Activated B cell treated with CpG ODN at 0.5 μM for 24 hours (primary cell): ENCODE data around the gene SH3PXD2B. TPM values are rescaled to one million over a fixed set of nuclear protein-coding genes. Genes with fewer than 3 reads are reported as not detected.

Experiments used
- ATAC-seq: fragments of 200-7000 bp; cut with Tn5 transposase; one replicate; pipeline ENCODE4 v1.10.0; 2021; ENCODE audit warnings: low read depth, mild to moderate bottlenecking, moderate library complexity
- CTCF ChIA-PET: fragments of 350-600 bp; sonication (Branson Sonifier 250); formaldehyde crosslinking; loops from one replicate; lab custom pipeline; 2021; ENCODE audit warnings: antibody characterized with exemption; lab: Charles Lee
- POLR2A ChIA-PET: fragments of 350-600 bp; sonication (Branson Sonifier 250); formaldehyde crosslinking; loops from one replicate; lab custom pipeline; 2021; ENCODE audit warnings: antibody characterized with exemption; lab: Charles Lee
- DNase-seq: peaks from one replicate; pipeline ENCODE4 v3.0.0; 2022
- H3K27ac Mint-ChIP-seq: one replicate; pipeline ENCODE4 v1.8.0; 2020; ENCODE audit warnings: mixed read lengths
- H3K27me3 Mint-ChIP-seq: one replicate; pipeline ENCODE4 v1.8.0; 2021; ENCODE audit warnings: mixed read lengths
- H3K36me3 Mint-ChIP-seq: one replicate; pipeline ENCODE4 v1.8.0; 2021; ENCODE audit warnings: low read depth, mixed read lengths
- H3K4me1 Mint-ChIP-seq: one replicate; pipeline ENCODE4 v1.8.0; 2021; ENCODE audit warnings: mixed read lengths
- H3K4me3 Mint-ChIP-seq: one replicate; pipeline ENCODE4 v1.8.0; 2020; ENCODE audit warnings: mild to moderate bottlenecking, mixed read lengths
- H3K9me3 Mint-ChIP-seq: one replicate; pipeline ENCODE4 v1.8.0; 2020; ENCODE audit warnings: mixed read lengths
- CTCF ChIP-seq: fragments of 200-600 bp; IDR thresholded peaks from one replicate; pipeline ENCODE4 v1.8.0; 2022; ENCODE audit warnings: antibody characterized with exemption, mild to moderate bottlenecking
- intact Hi-C: fragments of 100-400 bp; cut with micrococcal nuclease; formaldehyde crosslinking; loops from one replicate; pipeline ENCODE4 v1.15.1; 2024
- total RNA-seq: library from RNA; stranded (reverse); gene quantifications from 2 replicates; pipeline ENCODE4 v1.2.3, GENCODE V29; 2022

SH3PXD2B gene
- total RNA-seq, 1 donor from 2014 or later: 0.02 TPM

DNA sequence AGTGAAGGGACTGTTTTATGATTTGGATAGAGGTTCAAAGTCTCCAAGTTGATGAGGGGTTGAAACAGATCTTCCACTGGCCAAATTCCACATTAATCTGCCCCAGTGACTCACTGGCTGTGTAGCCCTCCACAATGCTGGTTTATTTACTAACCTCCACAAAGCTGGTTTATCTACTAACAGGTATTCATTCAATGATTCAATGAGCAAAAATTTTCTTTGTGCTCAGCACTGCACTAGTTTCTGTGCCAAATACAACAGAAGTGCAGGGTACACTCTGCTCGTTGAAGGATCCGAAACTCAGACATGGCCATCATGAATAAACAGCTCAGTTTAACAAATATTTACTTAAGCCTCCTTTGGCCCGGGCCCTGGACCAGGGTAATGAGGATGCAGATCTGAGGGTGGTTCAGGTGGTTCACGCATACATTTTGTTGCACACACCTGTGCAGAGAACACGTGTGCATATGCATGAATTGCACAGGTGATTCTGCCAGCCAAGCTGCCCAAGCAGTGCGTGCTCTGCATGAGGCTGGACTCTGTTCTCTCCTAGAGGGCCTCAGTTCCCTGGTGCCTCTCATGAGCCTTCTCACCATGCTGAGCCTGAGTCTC, 71.0 kb downstream of the SH3PXD2B start:
- Mint-ChIP-seq H3K4me3 (no peak overlapping the region), H3K4me1 (no peaks in the 10 kb centered on the region), H3K36me3 (no peaks in the 10 kb centered on the region), H3K9me3 (no peaks in the 10 kb centered on the region), H3K27me3 (no peaks in the 10 kb centered on the region), H3K27ac (no peak overlapping the region)
- DNase-seq: no peak
- POLR2A ChIA-PET: no interaction called here
- no peak for TF ChIP-seq CTCF
- no peak for ATAC-seq
- intact Hi-C loops: no loop called here
- CTCF ChIA-PET: no interaction called here

DNA sequence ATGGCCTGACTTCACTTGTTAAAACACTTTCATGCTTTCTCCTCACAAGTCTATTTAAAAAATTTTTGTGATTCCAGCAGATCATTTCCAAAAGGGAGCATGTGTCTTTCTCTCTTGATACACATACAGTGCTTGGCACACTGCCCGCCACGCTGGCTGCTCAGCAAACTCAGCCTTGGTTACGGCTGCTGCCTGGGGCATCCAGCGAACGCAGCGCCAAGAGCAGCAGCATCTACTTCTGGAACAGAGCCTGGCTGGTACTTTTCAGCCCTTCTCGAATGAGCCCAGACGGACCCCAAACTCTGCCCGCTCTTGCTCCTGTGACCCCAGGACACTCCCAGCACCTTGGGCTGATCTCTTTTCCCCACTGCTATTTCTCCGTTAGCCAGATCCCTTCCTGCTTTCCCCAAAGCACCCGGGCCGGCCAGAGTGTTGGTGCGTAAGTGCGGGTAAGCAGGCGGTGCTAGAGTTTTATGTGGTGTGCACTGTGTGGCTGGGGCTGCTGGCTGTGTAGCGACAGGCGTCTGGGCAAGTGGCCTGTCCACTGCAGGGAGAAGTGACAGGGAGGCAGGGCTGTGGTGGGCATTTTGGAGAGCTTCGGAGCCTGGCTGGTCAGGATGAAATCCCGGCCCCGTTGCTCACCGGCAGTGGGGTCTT, 73.2 kb downstream of the SH3PXD2B start:
- no peak overlapping the region for H3K4me3 Mint-ChIP-seq
- H3K36me3 Mint-ChIP-seq: no peaks in the 10 kb centered on the region
- TF ChIP-seq CTCF: no peak
- POLR2A ChIA-PET: no interaction called here
- CTCF ChIA-PET: no interaction called here
- DNase-seq (no peak), ATAC-seq (no peak)
- no peaks in the 10 kb centered on the region for H3K9me3 Mint-ChIP-seq
- no peaks in the 10 kb centered on the region for H3K4me1 Mint-ChIP-seq
- peaks cover 6% of the 10 kb centered on the region for H3K27me3 Mint-ChIP-seq
- H3K27ac Mint-ChIP-seq: no peak overlapping the region
- intact Hi-C loops: no loop called here

- Mint-ChIP-seq H3K4me1 (no peaks in the 10 kb centered on the region), H3K27ac (no peak overlapping the region), H3K36me3 (no peaks in the 10 kb centered on the region), H3K4me3 (no peak overlapping the region), H3K9me3 (no peaks in the 10 kb centered on the region), H3K27me3 (peaks cover 6% of the 10 kb centered on the region)
- DNase-seq (no peak), ATAC-seq (no peak)
- intact Hi-C loops: no loop called here
- ChIA-PET POLR2A (no interaction called here), CTCF (no interaction called here)
- no peak for TF ChIP-seq CTCF
Measured at GRCh38 chr5:172380301-172380986, 73.9 kb downstream of the SH3PXD2B start.

GRCh38 chr5:172379481-172379880, 74.8 kb downstream of the SH3PXD2B start:
- POLR2A ChIA-PET: no interaction called here
- Mint-ChIP-seq H3K27me3 (peaks cover 6% of the 10 kb centered on the region), H3K36me3 (no peaks in the 10 kb centered on the region), H3K4me3 (no peak overlapping the region), H3K4me1 (no peaks in the 10 kb centered on the region), H3K27ac (no peak overlapping the region), H3K9me3 (no peaks in the 10 kb centered on the region)
- TF ChIP-seq CTCF: no peak
- ATAC-seq (no peak), DNase-seq (no peak)
- intact Hi-C loops: no loop called here
- CTCF ChIA-PET: no interaction called here

GRCh38 chr5:172377856-172378255, 76.5 kb downstream of the SH3PXD2B start:
- ATAC-seq (no peak), DNase-seq (no peak)
- H3K27me3 Mint-ChIP-seq: peaks cover 6% of the 10 kb centered on the region
- H3K36me3 Mint-ChIP-seq: no peaks in the 10 kb centered on the region
- no peaks in the 10 kb centered on the region for H3K4me1 Mint-ChIP-seq
- POLR2A ChIA-PET: no interaction called here
- H3K27ac Mint-ChIP-seq: no peak overlapping the region
- H3K4me3 Mint-ChIP-seq: no peak overlapping the region
- CTCF ChIA-PET: no interaction called here
- TF ChIP-seq CTCF: no peak
- no peaks in the 10 kb centered on the region for H3K9me3 Mint-ChIP-seq
- intact Hi-C loops: no loop called here
